HG03108 (cell line): ENCODE measurements around the gene MYL9.
"Not testable (repeated sequence)": the region's sequence is repeated elsewhere in the genome, so short reads cannot be mapped to it uniquely, and the experiment has no call there.

Experiments
- ATAC-seq: cut with Tn5 transposase; IDR thresholded peaks from one replicate; pipeline ENCODE4 v1.9.1; 2021; ENCODE audit warnings: moderate library complexity; ENCODE audit not compliant: unreplicated experiment

Gene MYL9

DNA sequence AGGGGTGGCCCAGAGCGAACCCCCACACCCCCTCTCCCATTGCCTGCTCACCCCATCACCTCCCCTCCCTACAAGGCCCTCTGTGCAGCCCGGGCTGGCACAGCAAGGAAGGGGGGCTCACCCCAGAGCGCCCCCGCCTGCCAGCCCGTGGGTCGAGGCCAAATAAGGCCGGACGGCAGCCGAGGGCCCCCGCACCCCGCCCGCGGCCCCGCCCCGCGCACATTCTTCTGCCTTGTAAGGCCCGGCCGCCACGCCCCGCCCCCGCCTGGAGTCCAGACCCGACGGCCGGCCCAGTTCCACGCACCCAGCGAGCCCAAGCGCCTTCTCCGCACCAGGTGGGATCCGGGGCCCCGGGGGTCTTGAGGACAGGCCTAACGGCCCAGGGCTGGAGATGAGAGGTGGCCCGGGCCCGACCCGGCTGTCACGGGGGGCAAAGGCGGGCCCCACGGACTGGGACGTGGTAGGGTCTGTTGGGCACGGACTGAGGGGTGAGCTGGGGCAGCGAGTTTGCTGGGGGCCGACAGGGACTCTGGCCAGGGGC lies at the start of gene MYL9:
MYL9 (plus strand) TSS at position 293 of the 541 bp plus-strand sequence. CDS start 3,366 bp downstream, outside the sequence.
- ATAC-seq = no peak

- peak; percentile 58 for ATAC-seq
Measured at GRCh38 chr20:36491901-36492617, 49.3 kb upstream of the MYL9 start.

GRCh38 chr20:36493051-36493800 lies 48.1 kb upstream of the MYL9 start:
- ATAC-seq = no peak

DNA sequence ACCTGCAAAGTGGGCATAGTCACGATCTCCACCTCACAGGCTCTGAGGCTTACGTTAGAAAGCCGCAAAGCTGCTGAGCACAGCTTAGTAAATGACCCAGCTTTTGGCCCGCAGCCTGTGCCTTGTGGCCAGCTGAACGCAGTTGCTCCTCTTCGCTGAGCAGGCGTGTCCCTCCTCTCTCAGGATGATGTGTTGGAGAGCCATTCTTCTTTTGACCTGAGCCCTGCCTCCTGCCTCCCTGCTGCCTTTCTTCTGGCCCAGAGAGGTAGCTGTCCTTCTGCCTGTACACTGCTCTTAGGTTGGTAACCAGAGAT lies 47.6 kb upstream of the MYL9 start:
- ATAC-seq = no peak

DNA sequence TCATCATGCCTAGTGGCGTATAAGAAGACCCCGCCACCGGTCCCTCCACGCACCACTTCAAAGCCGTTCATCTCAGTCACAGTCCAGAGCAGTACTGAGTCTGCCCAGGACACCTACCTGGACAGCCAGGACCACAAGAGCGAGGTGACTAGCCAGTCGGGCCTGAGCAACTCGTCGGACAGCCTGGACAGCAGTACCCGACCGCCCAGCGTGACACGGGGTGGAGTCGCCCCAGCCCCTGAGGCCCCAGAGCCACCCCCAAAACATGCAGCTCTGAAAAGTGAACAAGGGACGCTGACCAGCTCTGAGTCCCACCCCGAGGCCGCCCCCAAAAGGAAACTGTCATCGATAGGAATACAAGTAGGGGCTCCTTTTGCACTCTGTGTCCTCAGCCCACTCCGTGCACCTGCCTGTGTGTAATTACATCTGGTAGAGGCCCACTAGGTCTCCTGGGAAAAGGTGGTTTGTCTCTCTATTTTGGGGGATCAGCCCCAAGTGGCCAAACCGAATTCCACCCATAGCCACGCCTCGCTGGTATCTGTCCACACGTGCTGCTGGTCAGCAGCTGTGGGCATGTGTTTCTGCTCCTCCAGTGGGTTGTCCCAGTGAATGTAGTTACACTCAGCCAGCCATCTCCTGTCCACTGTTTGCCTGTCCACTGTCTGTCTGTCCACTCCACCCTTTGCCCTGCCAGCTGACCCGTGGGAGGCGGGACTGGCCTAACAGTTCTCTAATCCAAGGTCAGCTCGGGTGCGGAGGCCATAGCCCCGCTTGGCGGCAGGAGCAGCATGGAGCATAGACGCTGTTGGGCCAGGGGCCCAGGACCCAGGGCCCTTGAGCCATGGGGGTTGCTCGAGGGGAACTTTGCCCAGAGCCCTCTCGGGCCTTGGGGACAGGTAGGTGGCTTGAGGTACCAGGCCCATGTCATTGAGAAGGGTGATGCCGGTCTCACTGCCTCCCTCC lies 44.3 kb upstream of the MYL9 start:
- ATAC-seq = no peak

GRCh38 chr20:36497856-36498255 lies 43.5 kb upstream of the MYL9 start:
- no peak for ATAC-seq

DNA sequence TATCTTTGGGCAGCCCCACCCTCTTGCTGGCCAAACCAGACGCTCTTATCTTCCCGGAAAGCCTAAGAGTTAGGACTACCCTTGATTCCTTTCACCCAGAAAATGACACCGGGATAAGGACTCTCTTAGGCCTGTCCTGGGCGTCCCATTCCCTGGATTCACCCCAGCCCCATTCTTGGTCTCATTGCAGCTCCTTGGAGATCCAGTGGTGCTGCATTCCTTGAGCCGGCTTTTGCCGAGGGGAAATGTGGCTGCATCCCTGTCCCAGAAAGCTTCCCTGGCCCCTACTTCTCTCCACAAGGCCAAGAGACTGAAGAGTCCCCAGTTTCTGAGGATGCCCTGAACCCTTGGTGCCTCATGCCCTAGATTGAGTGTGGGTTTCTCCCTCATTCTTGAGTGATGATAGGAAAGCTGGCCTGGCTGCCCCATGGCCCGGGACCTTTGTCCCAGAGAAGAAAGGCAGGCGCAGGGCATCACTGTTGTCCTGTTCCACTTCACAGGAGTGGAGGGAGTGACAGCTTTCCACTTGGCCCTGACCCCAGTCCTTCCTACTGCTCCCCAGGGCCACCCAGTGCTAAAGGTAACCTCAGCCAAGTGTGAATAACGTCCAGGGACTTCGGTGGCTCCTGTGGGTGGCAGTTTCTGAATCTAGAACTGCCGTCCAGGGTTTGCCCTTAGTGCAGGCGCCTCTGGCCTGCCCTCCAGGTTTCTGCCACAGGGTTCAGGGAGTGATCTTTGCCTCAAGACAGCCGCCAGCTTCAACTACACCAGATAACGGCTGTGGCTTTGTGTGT lies 42.7 kb upstream of the MYL9 start:
- no peak for ATAC-seq

DNA sequence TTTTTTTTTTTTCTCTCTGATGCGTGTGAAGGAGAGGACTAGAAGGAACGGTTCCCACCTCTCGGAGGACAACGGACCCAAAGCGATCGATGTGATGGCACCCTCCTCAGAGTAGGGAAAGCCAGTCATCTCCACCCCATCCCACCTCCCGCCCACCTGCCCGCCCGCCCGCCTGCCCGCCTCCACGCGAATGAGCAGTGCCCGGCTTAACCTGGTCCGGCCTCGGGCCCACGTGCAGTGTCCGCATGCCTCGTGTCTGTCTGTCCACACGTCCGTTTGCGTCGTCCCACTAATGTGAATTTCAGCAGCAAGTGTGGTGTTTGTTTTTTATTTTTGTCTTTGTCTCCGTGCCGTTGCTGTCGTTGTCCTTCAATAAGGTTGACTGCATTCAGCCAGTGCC lies 42.1 kb upstream of the MYL9 start:
- ATAC-seq = no peak

DNA sequence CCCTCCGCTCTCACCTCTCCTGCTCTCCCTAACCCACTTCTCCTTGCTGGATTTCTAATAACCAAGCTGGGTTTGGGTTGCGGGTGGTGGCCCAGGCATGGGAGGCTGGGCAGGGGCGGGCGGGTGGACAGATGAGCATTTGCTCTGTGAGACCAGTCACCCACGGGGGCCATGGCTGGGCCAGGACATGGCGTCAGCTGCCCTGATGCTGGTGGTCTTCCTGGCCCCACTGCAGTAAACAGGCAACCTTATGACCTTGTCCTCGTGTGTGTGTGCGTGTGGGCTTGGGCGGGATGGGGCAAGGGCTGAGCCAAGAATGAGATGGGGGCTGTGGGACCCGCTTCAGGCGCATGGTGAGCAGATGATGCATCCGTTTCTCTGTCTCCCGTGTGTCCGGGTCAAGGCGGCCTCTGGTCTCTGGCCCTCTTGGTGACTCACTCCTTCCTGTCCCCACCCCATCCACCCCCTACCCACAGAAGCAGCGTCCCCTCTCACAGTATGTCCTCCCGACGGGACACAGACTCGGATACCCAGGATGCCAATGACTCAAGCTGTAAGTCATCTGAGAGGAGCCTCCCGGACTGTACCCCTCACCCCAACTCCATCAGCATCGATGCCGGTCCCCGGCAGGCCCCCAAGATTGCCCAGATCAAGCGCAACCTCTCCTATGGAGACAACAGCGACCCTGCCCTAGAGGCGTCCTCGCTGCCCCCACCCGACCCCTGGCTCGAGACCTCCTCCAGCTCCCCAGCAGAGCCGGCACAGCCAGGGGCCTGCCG lies 41.4 kb upstream of the MYL9 start:
- ATAC-seq = no peak

DNA sequence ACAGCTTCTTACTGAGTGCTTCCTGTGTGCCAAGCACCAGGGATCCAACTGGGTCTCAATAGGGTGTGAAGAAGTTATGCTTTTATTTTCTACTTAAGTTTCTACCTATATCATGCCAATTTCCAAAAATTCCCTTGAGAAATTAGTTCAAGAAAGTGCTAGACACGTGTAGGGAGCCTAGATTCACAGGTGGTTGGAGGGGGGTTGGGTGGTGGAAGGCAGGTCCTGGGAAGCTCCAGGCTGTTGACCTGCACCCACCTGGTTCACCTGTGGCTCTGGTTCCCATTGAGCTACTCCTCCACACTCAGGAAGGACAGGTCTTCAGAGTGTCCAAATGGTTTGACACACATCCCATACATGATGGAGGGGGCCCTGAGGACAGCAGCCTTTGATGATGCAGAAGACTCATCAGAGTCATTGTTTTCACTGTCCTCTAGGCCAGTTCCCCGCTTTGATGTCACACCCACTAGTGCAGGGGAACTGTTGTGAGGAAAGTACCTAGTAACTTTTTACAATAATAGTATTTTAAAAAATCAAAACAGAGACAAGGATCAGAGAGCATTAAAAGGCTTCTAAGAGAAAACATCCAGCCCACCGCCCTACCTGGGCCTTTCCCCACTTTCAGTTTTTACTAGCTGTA lies 39.8 kb upstream of the MYL9 start:
- no peak for ATAC-seq

- no peak for ATAC-seq
Measured at GRCh38 chr20:36504295-36504694, 37.0 kb upstream of the MYL9 start.

DNA sequence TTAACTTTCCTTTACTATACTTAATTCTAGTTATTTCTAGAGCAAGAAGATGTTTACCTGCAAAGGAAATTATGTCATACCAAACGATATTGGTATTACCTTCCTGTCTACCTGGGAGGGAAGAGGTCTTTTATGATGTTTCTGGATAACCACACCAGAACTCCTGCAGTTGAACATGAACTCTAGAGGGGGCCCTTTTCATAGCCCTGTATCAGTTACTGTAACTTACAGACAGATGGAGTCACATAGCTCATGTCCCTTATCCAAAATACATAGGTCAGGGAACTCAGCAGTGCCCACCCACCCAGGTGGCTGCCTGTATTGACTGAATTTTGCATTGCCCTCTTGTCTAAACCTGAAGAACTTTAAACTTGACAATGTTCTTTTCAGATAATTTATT lies 35.1 kb upstream of the MYL9 start:
- no peak for ATAC-seq

DNA sequence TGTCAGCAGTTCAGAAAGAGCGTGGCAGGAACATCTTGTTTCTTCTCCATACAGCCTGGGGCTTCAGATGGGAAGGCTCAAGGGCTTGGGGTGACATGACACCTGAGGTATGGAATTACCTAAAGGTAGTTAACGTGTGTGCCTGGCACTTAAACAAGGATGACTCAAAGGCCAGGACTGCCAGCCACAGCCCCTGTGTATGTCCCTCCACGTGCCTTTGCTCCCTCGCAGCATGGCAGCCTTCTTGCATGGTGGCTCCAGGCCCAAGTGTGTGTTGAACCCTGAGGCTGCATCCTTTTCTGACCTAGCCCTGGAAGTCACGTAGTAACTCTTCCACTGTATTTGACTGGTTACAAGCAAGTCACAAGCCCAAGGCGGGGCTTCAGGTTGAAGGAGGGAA lies 33.6 kb upstream of the MYL9 start:
- no peak for ATAC-seq

DNA sequence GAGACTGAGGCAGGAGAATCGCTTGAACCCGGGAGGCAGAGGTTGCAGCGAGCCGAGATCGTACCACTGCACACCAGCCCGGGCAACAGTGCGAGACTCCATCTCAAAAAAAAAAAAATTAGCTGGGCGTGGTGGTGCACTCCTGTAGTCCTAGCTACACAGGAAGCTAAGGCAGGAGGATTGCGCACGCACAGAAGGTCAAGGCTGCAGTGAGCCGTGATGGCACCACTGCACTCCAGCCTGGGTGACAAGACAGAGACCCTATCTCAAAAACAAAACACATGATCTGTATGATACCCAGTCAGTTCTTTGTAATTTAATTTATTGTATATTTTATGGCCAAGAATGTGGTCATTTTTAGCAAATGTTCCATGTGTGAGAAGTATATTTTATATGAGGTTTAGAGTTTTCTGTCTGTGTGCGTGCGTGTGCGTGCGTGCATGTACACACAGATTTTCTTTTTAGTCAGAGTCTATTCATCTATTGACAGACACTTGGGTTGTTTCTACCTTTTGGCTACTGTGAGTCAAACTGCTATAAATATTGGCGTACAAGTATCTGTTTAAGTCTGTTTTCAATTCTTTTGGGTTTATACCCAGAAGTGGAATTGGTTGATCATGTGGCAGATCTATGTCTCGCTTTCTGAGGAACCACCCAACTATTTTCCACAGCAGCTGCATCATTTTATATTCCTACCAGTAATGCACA lies 22.2 kb upstream of the MYL9 start:
- no peak for ATAC-seq

GRCh38 chr20:36519944-36520343 lies 21.4 kb upstream of the MYL9 start:
- no peak for ATAC-seq

GRCh38 chr20:36521526-36521925 lies 19.8 kb upstream of the MYL9 start:
- ATAC-seq = no peak

DNA sequence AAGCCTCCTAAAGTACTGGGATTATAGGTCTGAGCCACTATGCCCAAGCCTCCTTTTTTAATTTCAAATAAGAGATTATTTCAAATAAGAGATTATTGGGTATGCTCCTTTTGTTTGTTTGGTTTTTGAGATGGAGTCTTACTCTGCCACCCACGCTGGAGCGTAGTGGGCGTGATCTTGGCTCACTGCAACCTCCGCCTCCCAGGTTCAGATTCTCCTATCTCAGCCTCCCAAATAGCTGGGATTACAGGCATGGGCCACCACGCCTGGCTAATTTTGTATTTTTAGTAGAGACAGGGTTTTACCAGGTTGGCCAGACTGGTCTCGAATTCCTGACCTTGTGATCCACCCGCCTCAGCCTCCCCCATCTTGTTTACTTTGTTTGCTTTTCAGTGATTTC lies 18.9 kb upstream of the MYL9 start:
- not testable (repeated sequence) for ATAC-seq

- ATAC-seq = no peak
Measured at GRCh38 chr20:36523341-36523740, 18.0 kb upstream of the MYL9 start.
